Astrocyte (in vitro differentiated cells and primary cell): ENCODE data around the gene LRRC4C.

ENCODE experiments used
- EZH2 ChIP-seq: IDR thresholded peaks from 2 replicates; pipeline ENCODE4 v1.6.1; 2012; ENCODE audit warnings: mild to moderate bottlenecking, low read length, inconsistent platforms; ENCODE audit not compliant: insufficient read depth
- TF ChIP-seq, protein P1 (sequence below): IDR thresholded peaks from 2 replicates; pipeline ENCODE4 v1.5.1; 2011; ENCODE audit warnings: low read depth, mild to moderate bottlenecking, inconsistent platforms, low read length, moderate library complexity; ENCODE audit not compliant: insufficient read depth

DNA sequence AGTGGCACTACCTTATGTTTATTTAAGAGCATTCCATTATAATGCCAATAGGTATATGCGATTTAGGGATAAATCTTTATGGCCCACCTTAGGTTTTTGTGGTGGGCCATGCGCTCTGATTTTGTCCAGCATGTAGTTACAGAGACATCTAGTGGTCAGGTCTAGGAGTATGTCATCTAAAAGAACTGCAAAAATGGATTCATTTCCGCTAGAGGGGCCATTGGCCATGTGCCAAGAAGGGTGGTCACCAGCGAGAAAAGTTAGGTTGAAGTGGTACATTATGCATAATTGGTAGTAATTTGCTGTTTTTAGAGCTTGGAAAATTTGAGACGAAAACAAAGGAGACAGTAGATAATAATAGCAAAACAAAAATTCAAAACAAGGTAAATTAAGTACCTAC, 27.7 kb downstream of the LRRC4C start:
- TF ChIP-seq, protein P1, sequence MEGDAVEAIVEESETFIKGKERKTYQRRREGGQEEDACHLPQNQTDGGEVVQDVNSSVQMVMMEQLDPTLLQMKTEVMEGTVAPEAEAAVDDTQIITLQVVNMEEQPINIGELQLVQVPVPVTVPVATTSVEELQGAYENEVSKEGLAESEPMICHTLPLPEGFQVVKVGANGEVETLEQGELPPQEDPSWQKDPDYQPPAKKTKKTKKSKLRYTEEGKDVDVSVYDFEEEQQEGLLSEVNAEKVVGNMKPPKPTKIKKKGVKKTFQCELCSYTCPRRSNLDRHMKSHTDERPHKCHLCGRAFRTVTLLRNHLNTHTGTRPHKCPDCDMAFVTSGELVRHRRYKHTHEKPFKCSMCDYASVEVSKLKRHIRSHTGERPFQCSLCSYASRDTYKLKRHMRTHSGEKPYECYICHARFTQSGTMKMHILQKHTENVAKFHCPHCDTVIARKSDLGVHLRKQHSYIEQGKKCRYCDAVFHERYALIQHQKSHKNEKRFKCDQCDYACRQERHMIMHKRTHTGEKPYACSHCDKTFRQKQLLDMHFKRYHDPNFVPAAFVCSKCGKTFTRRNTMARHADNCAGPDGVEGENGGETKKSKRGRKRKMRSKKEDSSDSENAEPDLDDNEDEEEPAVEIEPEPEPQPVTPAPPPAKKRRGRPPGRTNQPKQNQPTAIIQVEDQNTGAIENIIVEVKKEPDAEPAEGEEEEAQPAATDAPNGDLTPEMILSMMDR = peak; percentile 45
- TF ChIP-seq EZH2 = no peak
